ENCODE measurements around the gene FSIP1.
A peak's percentile ranks its signal among the peaks of the same experiment; 100 is the strongest.
"Not testable (repeated sequence)": the region's sequence is repeated elsewhere in the genome, so short reads cannot be mapped to it uniquely, and the experiment has no call there.

The FSIP1 gene
- 0.83 to 2.7 (median 1.6) reads per million in 4 donors for total RNA-seq

- peak; percentile 89 to 97 (median 92) for DNase-seq
Measured at GRCh38 chr15:39782441-39783138, at the start of gene FSIP1. TSS of gene FSIP1 (minus strand) at chr15:39782841. CDS start at chr15:39776524, 6,317 bp downstream.

GRCh38 chr15:39830166-39830565, 47.5 kb upstream of the FSIP1 start:
- DNase-seq = no peak

GRCh38 chr15:39828374-39828931, 45.8 kb upstream of the FSIP1 start:
- no peak for DNase-seq

GRCh38 chr15:39826975-39827374, 44.3 kb upstream of the FSIP1 start:
- DNase-seq = no peak

GRCh38 chr15:39823634-39824033, 41.0 kb upstream of the FSIP1 start:
- DNase-seq = no peak

GRCh38 chr15:39820050-39820602, 37.5 kb upstream of the FSIP1 start:
- DNase-seq = no peak

- no peak for DNase-seq
Measured at GRCh38 chr15:39819533-39819932, 36.9 kb upstream of the FSIP1 start.

GRCh38 chr15:39817892-39818291, 35.3 kb upstream of the FSIP1 start:
- no peak for DNase-seq

GRCh38 chr15:39814489-39814888, 31.8 kb upstream of the FSIP1 start:
- no peak for DNase-seq

- DNase-seq = not testable (repeated sequence)
Measured at GRCh38 chr15:39812651-39813050, 30.0 kb upstream of the FSIP1 start.

- DNase-seq = no peak
Measured at GRCh38 chr15:39808909-39809308, 26.3 kb upstream of the FSIP1 start.

GRCh38 chr15:39807791-39808190, 25.1 kb upstream of the FSIP1 start:
- no peak for DNase-seq

- no peak for DNase-seq
Measured at GRCh38 chr15:39804026-39804425, 21.4 kb upstream of the FSIP1 start.

GRCh38 chr15:39803016-39803415, 20.4 kb upstream of the FSIP1 start:
- DNase-seq = no peak

GRCh38 chr15:39801641-39802309, 19.1 kb upstream of the FSIP1 start:
- no peak for DNase-seq

GRCh38 chr15:39799552-39800011, 16.9 kb upstream of the FSIP1 start:
- DNase-seq = no peak

GRCh38 chr15:39798382-39798781, 15.7 kb upstream of the FSIP1 start:
- no peak for DNase-seq

GRCh38 chr15:39797407-39797806, 14.8 kb upstream of the FSIP1 start:
- no peak for DNase-seq

- DNase-seq = no peak
Measured at GRCh38 chr15:39796601-39797000, 14.0 kb upstream of the FSIP1 start.

GRCh38 chr15:39795486-39795885, 12.8 kb upstream of the FSIP1 start:
- no peak for DNase-seq

GRCh38 chr15:39794954-39795353, 12.3 kb upstream of the FSIP1 start:
- no peak for DNase-seq

GRCh38 chr15:39793923-39794322, 11.3 kb upstream of the FSIP1 start:
- no peak for DNase-seq

- DNase-seq = no peak
Measured at GRCh38 chr15:39792844-39793335, 10.2 kb upstream of the FSIP1 start.

All from T-helper 1 cell (primary cell).